Adrenal gland (tissue), 12 donors: ENCODE data around the gene PARD6G. TPM values are rescaled to one million over a fixed set of nuclear protein-coding genes. Genes with fewer than 3 reads are reported as not detected.

Experiments used
- DNase-seq, 7 donors: peaks; one replicate each; pipeline ENCODE4 v3.0.0-alpha.2; 2019 to 2020
- H3K27ac ChIP-seq, 5 donors: fragments of 200-600 bp; sonication (generic) in 4 of 5; 1 replicate in 3 of 5; 2 replicates in 2 of 5; pipeline versions ENCODE4 v1.5.1 to v1.8.0; 2016 to 2020; ENCODE audit warnings: mild to moderate bottlenecking in 1 of 5
- H3K27me3 ChIP-seq: fragments of 200-600 bp; 2 replicates; pipeline ENCODE4 v1.8.0; 2021
- H3K36me3 ChIP-seq, 2 donors: fragments of 200-600 bp; replicated peaks in 1 of 2; 1 replicate in 1 of 2; 2 replicates in 1 of 2; pipeline versions ENCODE4 v1.5.1 to v1.8.0; 2018 to 2022
- H3K4me1 ChIP-seq, 2 donors: fragments of 200-600 bp; replicated peaks in 1 of 2; 1 replicate in 1 of 2; 2 replicates in 1 of 2; pipeline versions ENCODE4 v1.5.1 to v1.8.0; 2018 to 2021
- H3K4me3 ChIP-seq, 4 donors: fragments of 200-600 bp; sonication (generic) in 3 of 4; one replicate each; pipeline ENCODE4 v1.5.1; 2016 to 2018
- H3K9me3 ChIP-seq, 3 donors: fragments of 200-600 bp; sonication (generic) in 1 of 3; replicated peaks in 1 of 3; 1 replicate in 2 of 3; 2 replicates in 1 of 3; pipeline versions ENCODE4 v1.5.1 to v1.8.0; 2016 to 2021
- POLR2A ChIP-seq, 2 donors: fragments of 450-650 bp; IDR thresholded peaks; one replicate each; pipeline ENCODE4 v1.6.1; 2017; ENCODE audit warnings: antibody characterized with exemption in 2 of 2, mild to moderate bottlenecking in 2 of 2, moderate library complexity in 1 of 2
- WGBS, 4 donors: extraction: QIAGEN DNeasy Blood & Tissue Kit in 2 of 4; methylation state at CpG; one replicate each; pipeline versions ENCODE4 v1.1.5 to v1.1.7; 2013 to 2017; 5-methylcytosine and 5-hydroxymethylcytosine counted together
- intact Hi-C, 2 donors: fragments of 100-400 bp; cut with DNase I; formaldehyde crosslinking; loops; one replicate each; pipeline versions ENCODE4 v1.14.1 to v1.15.0; 2022 to 2023
- polyA plus RNA-seq, 3 donors: library from polyadenylated mRNA; stranded (reverse); fragments of 200-250 nt in 2 of 3; fragments of 350-450 nt in 1 of 3; fragmentation: Illumina TruSeq in 1 of 3; extraction: RNeasy Lipid Tissue Mini Kit (QIAGEN cat#74804) in 1 of 3; gene quantifications; one replicate each; pipeline ENCODE4 v1.2.3, GENCODE V29; 2013 to 2014
- total RNA-seq, 9 donors: library from RNA; depleted of rRNA in 4 of 9; stranded (reverse); fragments of >200 nt in 4 of 9; fragments of 120-200 nt in 1 of 9; fragmentation: NEBNext Ultra II Directional in 1 of 9; extraction: Animal tissue kit (Norgen Biotek cat#: 25700) in 1 of 9; gene quantifications; one replicate each; pipeline versions ENCODE4 v1.1.0 to v1.2.4, GENCODE V29; 2013 to 2023
- TF ChIP-seq, protein P1 (sequence below), 6 experiments: fragments of 450-650 bp in 4 of 6; fragments of 200-600 bp in 2 of 6; sonication (generic) in 1 of 6; IDR thresholded peaks; 1 replicate in 5 of 6; 2 replicates in 1 of 6; pipeline versions ENCODE4 v1.5.1 to v1.8.0; 2016 to 2021; ENCODE audit warnings: antibody characterized with exemption in 6 of 6, mild to moderate bottlenecking in 2 of 6, moderate library complexity in 1 of 6
- donor health status: healthy with polysubstance abuse.
- donor health status: Bipolar disorder and iron deficiency.
- donor health status: DM: yes; HTN: yes; CAD: no.
- donor health status: DM: no; HTN: no; CAD: no.
- donor health status: DM: no; HTN: no; CAD: no.
- donor health status: DM: yes; HTN: yes; CAD: no.

PARD6G gene
- total and polyA plus RNA-seq, 12 donors, result 0.95 to 4.3 (median 2.3) TPM

DNA sequence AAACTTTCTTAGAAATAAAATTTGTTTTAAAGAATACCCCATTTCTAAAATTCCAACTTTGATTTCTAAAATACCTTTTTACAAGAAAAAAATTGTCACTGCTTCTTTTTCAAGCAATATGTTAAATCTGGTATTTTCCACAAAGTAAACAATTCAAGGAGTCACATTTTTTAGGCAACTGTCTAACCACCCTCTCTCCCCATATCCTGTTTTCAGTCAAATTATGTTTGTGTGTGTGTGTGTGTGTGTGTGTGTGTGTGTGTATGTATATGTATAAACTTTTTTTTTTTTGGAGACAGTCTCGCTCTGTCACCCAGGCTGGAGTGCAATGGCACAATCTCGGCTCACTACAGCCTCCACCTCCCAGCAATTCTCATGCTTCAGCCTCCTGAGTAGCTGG, 79.0 kb downstream of the PARD6G start:
- intact Hi-C loops, result no loop called here
- H3K4me1 ChIP-seq, result peaks cover 0 to 8% of the 10 kb centered on the region in 2 donors
- no peaks in the 10 kb centered on the region for H3K27me3 ChIP-seq
- no peak for TF ChIP-seq POLR2A (IDR thresholded peaks at IDR 0.05)
- TF ChIP-seq, protein P1, sequence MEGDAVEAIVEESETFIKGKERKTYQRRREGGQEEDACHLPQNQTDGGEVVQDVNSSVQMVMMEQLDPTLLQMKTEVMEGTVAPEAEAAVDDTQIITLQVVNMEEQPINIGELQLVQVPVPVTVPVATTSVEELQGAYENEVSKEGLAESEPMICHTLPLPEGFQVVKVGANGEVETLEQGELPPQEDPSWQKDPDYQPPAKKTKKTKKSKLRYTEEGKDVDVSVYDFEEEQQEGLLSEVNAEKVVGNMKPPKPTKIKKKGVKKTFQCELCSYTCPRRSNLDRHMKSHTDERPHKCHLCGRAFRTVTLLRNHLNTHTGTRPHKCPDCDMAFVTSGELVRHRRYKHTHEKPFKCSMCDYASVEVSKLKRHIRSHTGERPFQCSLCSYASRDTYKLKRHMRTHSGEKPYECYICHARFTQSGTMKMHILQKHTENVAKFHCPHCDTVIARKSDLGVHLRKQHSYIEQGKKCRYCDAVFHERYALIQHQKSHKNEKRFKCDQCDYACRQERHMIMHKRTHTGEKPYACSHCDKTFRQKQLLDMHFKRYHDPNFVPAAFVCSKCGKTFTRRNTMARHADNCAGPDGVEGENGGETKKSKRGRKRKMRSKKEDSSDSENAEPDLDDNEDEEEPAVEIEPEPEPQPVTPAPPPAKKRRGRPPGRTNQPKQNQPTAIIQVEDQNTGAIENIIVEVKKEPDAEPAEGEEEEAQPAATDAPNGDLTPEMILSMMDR (IDR thresholded peaks at IDR 0.05), result no peak
- no peak for DNase-seq
- H3K4me3 ChIP-seq, result no peak overlapping the region
- no peak overlapping the region for H3K27ac ChIP-seq
- no peaks in the 10 kb centered on the region for H3K36me3 ChIP-seq
- H3K9me3 ChIP-seq, result peaks cover 0 to 5% (median 0%) of the 10 kb centered on the region in 3 donors
- WGBS, 4 donors, result 89 to 92% (median 91%) methylated on average over 2 of the region's 2 CpGs

DNA sequence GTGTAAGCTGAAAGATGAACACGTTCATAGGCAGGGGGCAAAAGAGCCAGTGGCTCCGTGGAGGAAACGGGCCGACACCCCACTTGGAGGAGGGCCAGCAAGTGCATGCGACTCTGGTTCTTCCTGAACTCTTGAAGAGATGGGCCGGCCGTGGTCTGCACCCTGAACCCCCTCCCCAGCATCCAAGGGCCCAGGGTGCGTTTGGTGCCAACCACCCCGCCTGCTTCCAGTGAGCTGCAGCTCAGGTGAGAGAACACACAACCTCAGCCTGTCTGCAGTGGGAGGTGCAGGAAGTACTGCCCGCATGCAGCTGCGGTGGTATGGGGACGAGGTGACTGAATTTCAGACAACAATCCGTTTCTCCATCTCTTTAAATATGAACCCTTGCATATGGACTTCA, 79.4 kb downstream of the PARD6G start:
- Histone ChIP-seq H3K4me1 (peaks cover 0 to 8% of the 10 kb centered on the region in 2 donors), H3K27ac (no peak overlapping the region), H3K27me3 (no peaks in the 10 kb centered on the region), H3K9me3 (peaks cover 0 to 5% (median 0%) of the 10 kb centered on the region in 3 donors), H3K36me3 (no peaks in the 10 kb centered on the region), H3K4me3 (no peak overlapping the region)
- WGBS, 4 donors, result 76 to 82% (median 80%) methylated on average over 12 to 13 of the region's 13 CpGs
- no peak for DNase-seq
- TF ChIP-seq, protein P1 (IDR thresholded peaks at IDR 0.05), result no peak
- TF ChIP-seq POLR2A (IDR thresholded peaks at IDR 0.05), result no peak
- intact Hi-C loops, result no loop called here

DNA sequence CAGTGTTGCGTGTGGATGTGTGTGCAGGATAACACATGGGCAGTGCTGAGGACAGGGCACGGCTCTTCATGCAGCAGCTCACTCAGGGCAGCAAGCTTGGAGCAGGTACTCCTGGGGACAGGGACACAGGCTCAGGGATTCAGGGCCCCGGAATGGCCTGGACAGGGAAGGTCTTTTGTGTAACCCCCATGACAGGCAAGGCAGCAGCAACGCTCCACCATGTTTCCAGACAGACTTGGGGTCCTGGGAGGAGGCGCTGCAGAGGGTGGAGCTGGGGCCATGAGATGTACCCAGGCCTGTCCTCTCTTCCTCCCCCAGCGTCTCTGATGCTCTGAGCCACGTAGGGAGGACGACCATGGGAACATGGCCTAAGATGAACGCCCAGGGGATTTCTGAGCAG, 80.0 kb downstream of the PARD6G start:
- no peak for TF ChIP-seq POLR2A (IDR thresholded peaks at IDR 0.05)
- TF ChIP-seq, protein P1 (IDR thresholded peaks at IDR 0.05), result no peak
- Histone ChIP-seq H3K36me3 (no peaks in the 10 kb centered on the region), H3K9me3 (peaks cover 0 to 5% (median 0%) of the 10 kb centered on the region in 3 donors), H3K4me3 (no peak overlapping the region), H3K27ac (no peak overlapping the region), H3K27me3 (no peaks in the 10 kb centered on the region), H3K4me1 (peaks cover 0 to 8% of the 10 kb centered on the region in 2 donors)
- WGBS, 4 donors, result 81 to 94% (median 86%) methylated on average over 4 to 9 of the region's 9 CpGs
- DNase-seq, result no peak
- intact Hi-C loops, result no loop called here

DNA sequence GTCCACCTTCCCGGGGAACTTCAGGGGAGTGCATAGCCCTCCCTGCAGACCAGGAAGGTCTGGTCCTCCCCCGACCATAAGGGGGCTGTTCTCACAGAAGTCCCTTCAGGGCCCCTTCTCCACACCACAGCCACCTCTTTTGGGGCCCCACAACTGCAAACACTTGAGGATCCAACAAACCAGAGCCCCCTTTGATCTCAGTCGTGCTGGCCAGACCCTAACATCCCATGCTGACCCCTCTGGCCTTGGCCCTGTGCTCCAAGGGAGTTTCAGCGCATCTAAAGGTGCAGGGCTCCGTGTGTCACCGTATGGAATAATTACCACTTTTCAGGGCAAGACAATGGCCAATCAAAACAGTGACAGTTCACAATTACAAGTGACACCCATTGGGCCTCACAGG, 80.6 kb downstream of the PARD6G start:
- 66 to 81% (median 72%) methylated on average over 3 to 6 of the region's 6 CpGs for WGBS, 4 donors
- intact Hi-C loops, result no loop called here
- DNase-seq, result no peak

More for the DNA sequence above, 80.6 kb downstream of the PARD6G start:
- TF ChIP-seq, protein P1 (IDR thresholded peaks at IDR 0.05), result no peak
- TF ChIP-seq POLR2A (IDR thresholded peaks at IDR 0.05), result no peak
- H3K4me1 ChIP-seq, result peaks cover 0 to 8% of the 10 kb centered on the region in 2 donors
- no peaks in the 10 kb centered on the region for H3K36me3 ChIP-seq
- H3K9me3 ChIP-seq, result peaks cover 0 to 5% (median 0%) of the 10 kb centered on the region in 3 donors
- H3K27ac ChIP-seq, result no peak overlapping the region
- H3K4me3 ChIP-seq, result no peak overlapping the region
- H3K27me3 ChIP-seq, result no peaks in the 10 kb centered on the region
